Measurements from ENCODE around the gene PAFAH1B1.
"Not testable (repeated sequence)": the region's sequence is repeated elsewhere in the genome, so short reads cannot be mapped to it uniquely, and the experiment has no call there.

Gene PAFAH1B1

GRCh38 chr17:2695961-2696760, 102.7 kb downstream of the PAFAH1B1 start:
- DNase-seq (ENCODE audit: low read depth in 1 of 2, low spot score in 1 of 2) = no peak
- Histone ChIP-seq H3K27me3 (ENCODE audit: insufficient read depth, poor library complexity, severe bottlenecking) (no peaks in the 10 kb centered on the region), H3K27ac (replicated peaks) (no peak overlapping the region), H3K4me3 (replicated peaks; ENCODE audit: insufficient read depth, low read length) (no peak overlapping the region)
- TF ChIP-seq, protein P1, sequence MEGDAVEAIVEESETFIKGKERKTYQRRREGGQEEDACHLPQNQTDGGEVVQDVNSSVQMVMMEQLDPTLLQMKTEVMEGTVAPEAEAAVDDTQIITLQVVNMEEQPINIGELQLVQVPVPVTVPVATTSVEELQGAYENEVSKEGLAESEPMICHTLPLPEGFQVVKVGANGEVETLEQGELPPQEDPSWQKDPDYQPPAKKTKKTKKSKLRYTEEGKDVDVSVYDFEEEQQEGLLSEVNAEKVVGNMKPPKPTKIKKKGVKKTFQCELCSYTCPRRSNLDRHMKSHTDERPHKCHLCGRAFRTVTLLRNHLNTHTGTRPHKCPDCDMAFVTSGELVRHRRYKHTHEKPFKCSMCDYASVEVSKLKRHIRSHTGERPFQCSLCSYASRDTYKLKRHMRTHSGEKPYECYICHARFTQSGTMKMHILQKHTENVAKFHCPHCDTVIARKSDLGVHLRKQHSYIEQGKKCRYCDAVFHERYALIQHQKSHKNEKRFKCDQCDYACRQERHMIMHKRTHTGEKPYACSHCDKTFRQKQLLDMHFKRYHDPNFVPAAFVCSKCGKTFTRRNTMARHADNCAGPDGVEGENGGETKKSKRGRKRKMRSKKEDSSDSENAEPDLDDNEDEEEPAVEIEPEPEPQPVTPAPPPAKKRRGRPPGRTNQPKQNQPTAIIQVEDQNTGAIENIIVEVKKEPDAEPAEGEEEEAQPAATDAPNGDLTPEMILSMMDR (IDR thresholded peaks at IDR 0.05; ENCODE audit: insufficient read depth, low read length) = no peak
- TF ChIP-seq POLR2AphosphoS5 (IDR thresholded peaks at IDR 0.05; ENCODE audit: low read depth) = no peak
- TF ChIP-seq GABPA (IDR thresholded peaks at IDR 0.05; ENCODE audit: low read depth) = no peak
- no peak for TF ChIP-seq SPI1 (IDR thresholded peaks at IDR 0.05; ENCODE audit: borderline replicate concordance, low read depth)
- TF ChIP-seq REST (IDR thresholded peaks at IDR 0.05; ENCODE audit: insufficient replicate concordance, low read depth) = no peak

DNA sequence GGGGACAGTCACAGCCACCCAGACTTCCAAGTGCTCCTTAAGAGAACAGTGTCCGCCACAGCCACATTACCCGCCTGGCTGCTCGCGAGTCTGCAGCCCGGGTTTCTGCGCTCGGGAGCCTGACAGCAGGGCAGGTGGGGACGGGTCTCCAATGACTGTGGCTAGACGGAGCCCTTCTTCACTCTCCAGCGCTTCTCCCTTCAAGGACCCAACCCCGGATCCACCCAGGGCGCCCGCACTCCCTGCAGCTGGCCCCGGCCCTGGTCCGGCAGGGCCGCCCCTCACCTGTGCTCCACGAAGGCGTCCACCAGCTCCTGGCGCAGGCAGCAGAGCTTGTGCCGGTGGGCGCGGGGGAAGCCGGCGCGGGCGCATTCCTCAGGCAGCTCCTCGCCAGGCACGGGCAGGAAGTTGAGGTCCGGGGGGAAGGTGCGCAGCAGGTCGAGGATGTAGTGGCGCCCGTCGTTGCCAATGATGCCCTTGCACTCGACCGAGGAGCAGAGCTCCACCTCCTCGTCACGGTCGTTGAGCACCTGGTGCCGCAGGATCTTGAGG, 104.2 kb downstream of the PAFAH1B1 start:
- Histone ChIP-seq H3K27ac (replicated peaks) (no peak overlapping the region), H3K4me3 (replicated peaks; ENCODE audit: insufficient read depth, low read length) (no peak overlapping the region), H3K27me3 (ENCODE audit: insufficient read depth, poor library complexity, severe bottlenecking) (no peaks in the 10 kb centered on the region)
- TF ChIP-seq, protein P1 (IDR thresholded peaks at IDR 0.05; ENCODE audit: insufficient read depth, low read length) = no peak
- TF ChIP-seq POLR2AphosphoS5 (IDR thresholded peaks at IDR 0.05; ENCODE audit: low read depth) = no peak
- no peak for TF ChIP-seq REST (IDR thresholded peaks at IDR 0.05; ENCODE audit: insufficient replicate concordance, low read depth)
- no peak for TF ChIP-seq SPI1 (IDR thresholded peaks at IDR 0.05; ENCODE audit: borderline replicate concordance, low read depth)
- no peak for TF ChIP-seq GABPA (IDR thresholded peaks at IDR 0.05; ENCODE audit: low read depth)
- DNase-seq (ENCODE audit: low read depth in 1 of 2, low spot score in 1 of 2) = no peak

DNA sequence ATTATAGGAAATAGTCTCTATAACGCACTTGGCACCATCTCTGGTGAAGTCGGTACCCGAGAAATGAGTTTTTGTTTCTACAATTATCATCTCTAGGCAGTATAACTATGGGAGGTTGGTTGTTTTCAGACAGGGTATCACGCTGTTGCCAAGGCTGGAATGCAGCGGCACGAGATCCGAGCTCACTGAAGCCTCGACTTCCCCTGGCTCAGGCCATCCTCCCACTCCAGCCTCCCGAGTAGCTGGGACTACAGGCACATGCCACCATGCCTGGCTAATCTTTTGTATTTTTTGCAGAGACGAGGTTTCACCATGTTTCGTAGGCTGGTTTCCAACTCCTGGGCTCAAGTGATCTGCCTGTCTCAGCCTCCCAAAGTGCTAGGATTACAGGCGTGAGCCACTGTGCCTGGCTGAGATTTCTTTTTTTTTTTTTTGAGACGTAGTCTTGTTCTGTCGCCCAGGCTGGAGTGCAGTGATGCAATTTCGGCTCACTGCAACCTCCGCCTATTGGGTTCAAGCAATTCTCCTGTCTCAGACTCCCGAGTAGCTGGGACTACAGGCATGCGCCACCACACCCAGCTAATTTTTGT, 105.9 kb downstream of the PAFAH1B1 start:
- not testable (repeated sequence) for H3K27ac ChIP-seq (replicated peaks); H3K27me3 ChIP-seq (ENCODE audit: insufficient read depth, poor library complexity, severe bottlenecking); DNase-seq (ENCODE audit: low read depth in 1 of 2, low spot score in 1 of 2); H3K4me3 ChIP-seq (replicated peaks; ENCODE audit: insufficient read depth, low read length)

DNA sequence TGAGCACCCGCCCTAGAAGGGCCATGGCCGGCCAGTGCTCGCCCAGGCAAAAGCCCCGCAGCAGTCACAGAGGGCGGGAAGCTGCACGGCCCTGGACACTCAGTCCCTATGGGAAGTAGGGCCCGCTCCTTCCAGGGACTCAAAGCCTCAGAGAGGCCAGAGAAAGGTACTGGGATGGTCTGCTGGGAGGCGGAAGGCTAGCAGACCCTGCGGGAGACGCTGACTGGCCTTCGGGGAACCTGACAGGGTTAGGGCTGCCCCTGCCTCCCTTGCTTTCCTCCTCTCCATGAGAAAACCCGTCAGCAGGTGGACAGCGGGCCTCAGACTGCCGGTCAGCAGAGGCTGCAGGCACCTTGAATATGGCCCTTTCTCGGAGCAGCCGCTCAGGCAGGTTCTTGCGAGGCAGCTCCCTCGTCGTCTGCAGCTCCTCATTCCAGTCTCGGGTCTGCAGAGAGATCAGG, 106.6 kb downstream of the PAFAH1B1 start:
- Histone ChIP-seq H3K27ac (replicated peaks) (no peak overlapping the region), H3K4me3 (replicated peaks; ENCODE audit: insufficient read depth, low read length) (no peak overlapping the region), H3K27me3 (ENCODE audit: insufficient read depth, poor library complexity, severe bottlenecking) (no peaks in the 10 kb centered on the region)
- TF ChIP-seq REST (IDR thresholded peaks at IDR 0.05; ENCODE audit: insufficient replicate concordance, low read depth) (no peak), POLR2AphosphoS5 (IDR thresholded peaks at IDR 0.05; ENCODE audit: low read depth) (no peak), GABPA (IDR thresholded peaks at IDR 0.05; ENCODE audit: low read depth) (no peak), SPI1 (IDR thresholded peaks at IDR 0.05; ENCODE audit: borderline replicate concordance, low read depth) (no peak)
- TF ChIP-seq, protein P1 (IDR thresholded peaks at IDR 0.05; ENCODE audit: insufficient read depth, low read length) = no peak
- no peak for DNase-seq (ENCODE audit: low read depth in 1 of 2, low spot score in 1 of 2)
